Activated CD8-positive, alpha-beta memory T cell treated with anti-CD3 and anti-CD28 coated beads for 1 hour (primary cell): ENCODE measurements around the gene TMEM258.

Experiments used
- DNase-seq, 2 donors: peaks; one replicate each; pipeline ENCODE4 v3.0.0-alpha.2; 2020; ENCODE audit warnings: low read depth in 1 of 2; ENCODE audit errors: extremely low read depth in 1 of 2

The TMEM258 gene

GRCh38 chr11:61826930-61827570 lies 34.7 kb upstream of the TMEM258 start:
- no peak for DNase-seq

GRCh38 chr11:61820174-61820573 lies 27.8 kb upstream of the TMEM258 start:
- DNase-seq: no peak

- no peak for DNase-seq
Observed at GRCh38 chr11:61817471-61818202, 25.2 kb upstream of the TMEM258 start.

DNA sequence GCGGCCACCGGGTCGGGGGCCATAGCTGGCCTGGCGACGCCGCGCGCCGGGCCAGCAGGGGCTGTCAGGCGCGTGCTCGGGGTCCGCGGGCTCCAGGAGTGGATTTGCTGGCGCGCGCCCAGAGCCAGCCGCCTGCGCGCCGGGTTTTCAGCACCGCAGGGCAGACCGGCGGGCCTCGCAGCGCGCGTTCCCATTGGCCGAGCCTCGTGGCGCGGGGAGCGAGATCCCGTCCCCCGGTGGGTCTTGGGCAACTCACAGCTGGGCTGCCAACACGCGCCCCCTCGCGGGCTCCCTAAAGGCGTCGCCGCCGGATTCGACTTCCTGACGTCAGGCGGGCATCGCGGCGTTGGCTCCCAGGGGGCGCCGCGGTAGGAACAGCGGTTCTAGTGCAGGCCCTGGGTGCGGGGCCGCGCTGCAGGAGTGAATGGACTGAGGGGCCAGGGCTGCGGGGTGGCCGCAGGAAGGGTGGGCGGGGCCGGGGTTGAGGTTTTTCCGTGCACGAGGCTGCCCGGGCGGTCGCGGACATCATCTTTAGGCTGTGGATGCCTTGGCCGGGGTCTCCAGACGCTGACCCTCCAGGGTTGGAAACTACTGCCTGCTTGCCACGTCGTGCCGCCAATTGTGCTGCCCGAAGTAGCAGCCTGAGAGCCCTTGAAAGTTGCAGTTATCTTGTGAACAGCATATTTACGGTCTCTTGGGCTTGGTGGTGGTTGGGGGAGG lies 24.5 kb upstream of the TMEM258 start, which contains the start of gene FADS1:
TSS of gene FADS1 (minus strand) at position 268 of the 720 bp plus-strand sequence. CDS start at position 194, 74 bp downstream.
- DNase-seq: peak; percentile 43 to 47

GRCh38 chr11:61815790-61816735 lies 23.7 kb upstream of the TMEM258 start:
- peak in 1 of 2 donors; percentile 38 for DNase-seq

- no peak for DNase-seq
Observed at GRCh38 chr11:61814958-61815789, 22.8 kb upstream of the TMEM258 start.

- no peak for DNase-seq
Observed at GRCh38 chr11:61814247-61814957, 22.0 kb upstream of the TMEM258 start.

GRCh38 chr11:61812736-61813411 lies 20.5 kb upstream of the TMEM258 start:
- no peak for DNase-seq

DNA sequence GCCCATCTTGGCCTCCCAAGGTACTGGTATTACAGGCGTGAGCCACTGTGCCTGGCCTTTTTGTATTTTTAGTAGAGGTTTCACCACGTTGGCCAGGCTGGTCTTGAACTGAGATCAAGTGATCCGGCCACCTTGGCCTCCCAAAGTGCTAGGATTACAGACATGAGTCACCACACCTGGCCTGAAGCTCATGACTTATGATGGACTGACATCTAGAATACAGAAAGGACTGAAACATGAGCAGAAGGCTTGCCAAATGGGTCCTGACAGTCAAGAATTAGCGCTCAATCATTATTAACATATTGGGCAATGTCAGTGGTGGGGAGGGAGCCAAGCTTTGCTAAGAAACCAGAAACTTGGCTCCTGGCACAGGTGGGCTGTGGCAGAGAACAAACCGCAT lies 19.4 kb upstream of the TMEM258 start:
- no peak for DNase-seq

DNA sequence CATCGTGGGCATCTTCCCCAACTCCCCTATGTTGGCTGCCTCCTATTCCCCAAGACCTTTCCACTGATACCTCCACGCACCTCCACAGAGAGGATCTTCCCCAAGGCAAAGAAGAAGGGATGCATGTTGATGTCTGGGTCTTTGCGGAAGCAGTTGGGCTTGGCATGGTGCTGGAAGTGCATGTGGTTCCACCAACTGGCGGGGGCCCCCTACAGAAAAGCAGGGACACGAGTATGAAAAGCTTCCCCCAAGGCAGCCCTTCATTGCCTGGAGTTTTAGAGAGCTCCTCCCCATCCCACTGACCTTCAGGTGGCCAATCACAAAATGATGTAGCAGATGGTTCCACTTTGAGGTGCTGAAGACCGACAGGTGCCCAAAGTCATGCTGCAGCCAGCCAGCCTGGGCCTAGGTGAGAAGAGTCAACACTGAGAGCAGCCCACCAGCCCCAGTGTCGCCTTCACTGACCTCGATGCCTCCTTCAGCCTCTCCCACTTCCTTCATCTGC lies 18.3 kb upstream of the TMEM258 start:
- DNase-seq: no peak

- DNase-seq: no peak
Observed at GRCh38 chr11:61806785-61807184, 14.4 kb upstream of the TMEM258 start.

DNA sequence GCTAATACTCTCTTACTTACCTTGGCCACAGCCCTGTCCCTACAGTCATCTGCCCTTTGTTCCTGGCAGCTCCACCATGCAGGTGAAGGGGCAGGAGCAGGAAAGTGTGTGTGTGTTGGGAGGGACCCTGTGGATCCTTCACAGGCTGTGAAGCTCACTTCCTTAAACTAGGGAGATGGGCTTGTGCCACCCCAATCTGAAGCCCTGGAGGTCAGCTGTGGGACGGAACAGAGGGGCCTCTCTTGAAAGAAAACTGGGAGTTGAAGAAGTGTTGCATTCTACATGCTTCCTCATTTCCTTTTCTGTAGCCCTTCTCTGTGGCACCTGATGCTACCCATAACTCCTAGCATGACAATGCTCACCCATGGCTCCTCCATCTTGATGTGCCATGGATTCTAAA lies 12.7 kb upstream of the TMEM258 start:
- DNase-seq: no peak

GRCh38 chr11:61803889-61804647 lies 11.7 kb upstream of the TMEM258 start:
- DNase-seq: no peak

GRCh38 chr11:61802605-61803004 lies 10.2 kb upstream of the TMEM258 start:
- DNase-seq: no peak

- no peak for DNase-seq
Observed at GRCh38 chr11:61800331-61801281, 8.2 kb upstream of the TMEM258 start.

DNA sequence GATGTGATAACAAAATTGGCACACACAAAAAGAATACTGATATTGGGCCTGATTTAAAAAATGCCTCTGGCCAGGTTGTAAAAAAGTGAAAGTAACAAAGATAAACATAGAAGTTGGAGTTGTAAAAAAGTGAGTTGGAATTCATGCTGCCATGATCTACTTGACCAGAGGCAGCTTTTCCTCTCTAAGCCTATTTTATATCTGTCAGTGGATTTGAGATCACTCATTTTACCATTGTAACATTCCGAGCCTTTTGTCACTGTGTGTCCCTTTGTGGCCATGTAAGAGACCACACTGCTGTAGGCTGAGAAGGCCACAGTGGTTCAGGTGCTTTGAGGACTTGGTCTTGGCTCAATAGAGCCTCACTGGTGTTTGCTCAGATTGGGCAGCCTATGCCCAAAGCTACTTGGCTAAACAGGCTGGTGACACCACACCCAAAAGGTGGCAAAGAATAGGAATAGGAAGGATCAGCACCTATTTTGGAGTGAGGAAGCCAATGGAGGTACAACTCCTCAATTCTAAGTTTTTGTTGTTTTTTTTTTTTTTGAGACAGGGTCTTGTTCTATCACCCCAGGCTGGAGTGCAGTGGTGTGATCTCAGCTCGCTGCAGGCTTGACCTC lies 7.4 kb upstream of the TMEM258 start:
- DNase-seq: no peak
